HEK293 (cell line): ENCODE data around the gene NDOR1.

Source experiments
- GLI2 ChIP-seq: fragments of 450-650 bp; formaldehyde crosslinking; IDR thresholded peaks from 2 replicates; pipeline ENCODE4; 2017; ENCODE audit warnings: missing biosample characterization, missing genetic modification characterization, low read depth, borderline replicate concordance
- HIC1 ChIP-seq: fragments of 450-650 bp; formaldehyde crosslinking; IDR thresholded peaks from 2 replicates; pipeline ENCODE4 v1.5.1; 2016; ENCODE audit warnings: missing biosample characterization, missing genetic modification characterization
- KLF8 ChIP-seq: fragments of 450-650 bp; formaldehyde crosslinking; IDR thresholded peaks from 2 replicates; pipeline ENCODE4 v1.5.1; 2016; ENCODE audit warnings: missing biosample characterization, missing genetic modification characterization
- KLF9 ChIP-seq: fragments of 450-650 bp; formaldehyde crosslinking; IDR thresholded peaks from 2 replicates; pipeline ENCODE4 v1.5.1; 2016; ENCODE audit warnings: missing biosample characterization, missing genetic modification characterization, low read depth
- MYNN ChIP-seq: fragments of 450-650 bp; formaldehyde crosslinking; IDR thresholded peaks from 2 replicates; pipeline ENCODE4 v1.5.1; 2016; ENCODE audit warnings: missing biosample characterization, missing genetic modification characterization, borderline replicate concordance
- REST ChIP-seq: fragments of 450-650 bp; formaldehyde crosslinking; IDR thresholded peaks from 2 replicates; pipeline ENCODE4 v1.5.1; 2016; ENCODE audit warnings: missing biosample characterization, missing genetic modification characterization
- SCRT1 ChIP-seq: fragments of 450-650 bp; formaldehyde crosslinking; IDR thresholded peaks from 2 replicates; pipeline ENCODE4 v1.5.1; 2016; ENCODE audit warnings: missing biosample characterization, missing genetic modification characterization, borderline replicate concordance
- SETDB1 ChIP-seq: IDR thresholded peaks from one replicate; pipeline ENCODE4 v1.6.1; 2017; ENCODE audit warnings: mild to moderate bottlenecking, low read length, moderate library complexity, mixed read lengths; ENCODE audit not compliant: insufficient read length
- YY1 ChIP-seq: fragments of 450-650 bp; formaldehyde crosslinking; IDR thresholded peaks from 2 replicates; pipeline ENCODE4 v1.5.1; 2018; ENCODE audit warnings: missing biosample characterization, missing genetic modification characterization
- ZBTB17 ChIP-seq: fragments of 450-650 bp; formaldehyde crosslinking; IDR thresholded peaks from 2 replicates; pipeline ENCODE4 v1.5.1; 2016; ENCODE audit warnings: missing biosample characterization, missing genetic modification characterization
- ZBTB6 ChIP-seq: fragments of 450-650 bp; formaldehyde crosslinking; IDR thresholded peaks from 2 replicates; pipeline ENCODE4 v1.5.1; 2017; ENCODE audit warnings: missing biosample characterization, missing genetic modification characterization
- ZBTB8A ChIP-seq: fragments of 450-650 bp; formaldehyde crosslinking; IDR thresholded peaks from 2 replicates; pipeline ENCODE4 v1.5.1; 2016; ENCODE audit warnings: missing biosample characterization, missing genetic modification characterization
- ZNF112 ChIP-seq: fragments of 450-650 bp; formaldehyde crosslinking; IDR thresholded peaks from 2 replicates; pipeline ENCODE4 v1.5.0; 2017; ENCODE audit warnings: missing biosample characterization, missing genetic modification characterization
- ZNF18 ChIP-seq: fragments of 450-650 bp; formaldehyde crosslinking; IDR thresholded peaks from 2 replicates; pipeline ENCODE4 v1.5.1; 2016; ENCODE audit warnings: missing biosample characterization, missing genetic modification characterization
- ZNF266 ChIP-seq: fragments of 450-650 bp; formaldehyde crosslinking; IDR thresholded peaks from 2 replicates; pipeline ENCODE4 v1.5.1; 2016; ENCODE audit warnings: missing biosample characterization, missing genetic modification characterization, low read depth
- ZNF280C ChIP-seq: fragments of 450-650 bp; formaldehyde crosslinking; IDR thresholded peaks from 2 replicates; pipeline ENCODE4 v1.5.1; 2016; ENCODE audit warnings: missing biosample characterization, missing genetic modification characterization
- ZNF302 ChIP-seq: fragments of 450-650 bp; formaldehyde crosslinking; IDR thresholded peaks from 2 replicates; pipeline ENCODE4 v1.5.1; 2016; ENCODE audit warnings: missing biosample characterization, missing genetic modification characterization, low read depth
- ZNF335 ChIP-seq: fragments of 450-650 bp; formaldehyde crosslinking; conservative IDR thresholded peaks from 2 replicates; pipeline ENCODE4 v1.5.1; 2016; ENCODE audit warnings: missing biosample characterization, missing genetic modification characterization
- ZNF354C ChIP-seq: fragments of 450-650 bp; formaldehyde crosslinking; IDR thresholded peaks from 2 replicates; pipeline ENCODE4 v1.5.1; 2016; ENCODE audit warnings: missing biosample characterization, missing genetic modification characterization, low read depth, borderline replicate concordance
- ZNF416 ChIP-seq: fragments of 450-650 bp; formaldehyde crosslinking; IDR thresholded peaks from 2 replicates; pipeline ENCODE4 v1.5.1; 2016; ENCODE audit warnings: missing biosample characterization, missing genetic modification characterization
- ZNF501 ChIP-seq: fragments of 450-650 bp; formaldehyde crosslinking; IDR thresholded peaks from 2 replicates; pipeline ENCODE4 v1.5.1; 2016; ENCODE audit warnings: missing biosample characterization, missing genetic modification characterization
- ZNF555 ChIP-seq: fragments of 450-650 bp; formaldehyde crosslinking; conservative IDR thresholded peaks from 2 replicates; pipeline ENCODE4 v1.5.1; 2017; ENCODE audit warnings: missing biosample characterization, mild to moderate bottlenecking, missing genetic modification characterization, inconsistent platforms
- ZNF560 ChIP-seq: fragments of 450-650 bp; formaldehyde crosslinking; IDR thresholded peaks from 2 replicates; pipeline ENCODE4 v1.5.1; 2017; ENCODE audit warnings: missing biosample characterization, missing genetic modification characterization, borderline replicate concordance
- ZNF670 ChIP-seq: fragments of 450-650 bp; formaldehyde crosslinking; IDR thresholded peaks from 2 replicates; pipeline ENCODE4 v1.5.1; 2016; ENCODE audit warnings: missing biosample characterization, missing genetic modification characterization, low read depth
- ZNF747 ChIP-seq: fragments of 450-650 bp; formaldehyde crosslinking; IDR thresholded peaks from 2 replicates; pipeline ENCODE4 v1.5.1; 2016; ENCODE audit warnings: missing biosample characterization, missing genetic modification characterization
- ZNF837 ChIP-seq: fragments of 450-650 bp; formaldehyde crosslinking; IDR thresholded peaks from 2 replicates; pipeline ENCODE4 v1.5.1; 2016; ENCODE audit warnings: missing biosample characterization, missing genetic modification characterization
- ZSCAN23 ChIP-seq: fragments of 450-650 bp; formaldehyde crosslinking; IDR thresholded peaks from 2 replicates; pipeline ENCODE4 v1.5.1; 2016; ENCODE audit warnings: missing biosample characterization, missing genetic modification characterization
- ZSCAN5A ChIP-seq: fragments of 450-650 bp; formaldehyde crosslinking; IDR thresholded peaks from 2 replicates; pipeline ENCODE4 v1.5.1; 2016; ENCODE audit warnings: missing biosample characterization, missing genetic modification characterization

Gene NDOR1

GRCh38 chr9:137254624-137255447 lies 49.3 kb downstream of the NDOR1 start, which contains the start of gene NELFB (continued):
- peak; percentile 84 for TF ChIP-seq KLF9 (tag by site-specific recombination)
- no peak for TF ChIP-seq ZNF18 (tag by site-specific recombination)
- no peak for TF ChIP-seq ZNF837 (tag by site-specific recombination)
- TF ChIP-seq ZNF501 (tag by site-specific recombination) = no peak
- no peak for TF ChIP-seq ZNF670 (tag by site-specific recombination)
- TF ChIP-seq YY1 = peak; percentile 9; the same call in 1 of the 2 replicates
- no peak for TF ChIP-seq MYNN (tag by site-specific recombination)
- TF ChIP-seq ZNF747 = no peak
- no peak for TF ChIP-seq GLI2 (tag by site-specific recombination)
- TF ChIP-seq ZNF416 (tag by site-specific recombination) = no peak
- TF ChIP-seq ZSCAN5A = no peak
- peak; percentile 100 for TF ChIP-seq ZBTB8A (tag by site-specific recombination)
- TF ChIP-seq REST = no peak
- TF ChIP-seq SETDB1 = no peak
- TF ChIP-seq KLF8 = peak; percentile 88
- no peak for TF ChIP-seq ZNF555 (tag by site-specific recombination)
- no peak for TF ChIP-seq ZNF112 (tag by site-specific recombination)
- TF ChIP-seq ZNF280C (tag by site-specific recombination) = no peak
- no peak for TF ChIP-seq ZNF560 (tag by site-specific recombination)
- TF ChIP-seq ZBTB6 = peak; percentile 55; the same call in 1 of the 2 replicates
- TF ChIP-seq SCRT1 (tag by site-specific recombination) = no peak
- no peak for TF ChIP-seq ZNF266
- no peak for TF ChIP-seq ZSCAN23 (tag by site-specific recombination)
- TF ChIP-seq ZNF354C (tag by site-specific recombination) = no peak
- no peak for TF ChIP-seq ZNF335 (tag by site-specific recombination)
- TF ChIP-seq ZBTB17 (tag by site-specific recombination) = no peak
- no peak for TF ChIP-seq ZNF302 (tag by site-specific recombination)
- no peak; the same call in 1 of the 2 replicates for TF ChIP-seq HIC1 (tag by site-specific recombination)
